GM19324 (cell line): ENCODE data around the gene KCNIP2.

Experiments
- ATAC-seq: cut with Tn5 transposase; IDR thresholded peaks from one replicate; pipeline ENCODE4 v1.9.1; 2021; ENCODE audit warnings: mild to moderate bottlenecking, moderate library complexity; ENCODE audit not compliant: unreplicated experiment, low FRiP score

KCNIP2 gene

GRCh38 chr10:101785801-101786200 lies 57.8 kb downstream of the KCNIP2 start:
- ATAC-seq = no peak

GRCh38 chr10:101784558-101784957 lies 59.0 kb downstream of the KCNIP2 start:
- no peak for ATAC-seq

- no peak for ATAC-seq
Observed at GRCh38 chr10:101783736-101784118, 59.9 kb downstream of the KCNIP2 start.

- peak; percentile 64 for ATAC-seq
Observed at GRCh38 chr10:101782811-101783735, 60.5 kb downstream of the KCNIP2 start, which contains the start of gene NPM3. Gene NPM3, minus strand, starts transcription at chr10:101783446. Its CDS starts 56 bp downstream, at chr10:101783390.

- ATAC-seq = no peak
Observed at GRCh38 chr10:101781984-101782810, 61.4 kb downstream of the KCNIP2 start.

- no peak for ATAC-seq
Observed at GRCh38 chr10:101781655-101781983, 62.0 kb downstream of the KCNIP2 start.

- no peak for ATAC-seq
Observed at GRCh38 chr10:101780818-101781654, 62.6 kb downstream of the KCNIP2 start.

- no peak for ATAC-seq
Observed at GRCh38 chr10:101780187-101780817, 63.3 kb downstream of the KCNIP2 start.

- no peak for ATAC-seq
Observed at GRCh38 chr10:101779544-101780186, 63.9 kb downstream of the KCNIP2 start.

GRCh38 chr10:101778781-101779543 lies 64.6 kb downstream of the KCNIP2 start:
- ATAC-seq = no peak

GRCh38 chr10:101778151-101778780 lies 65.3 kb downstream of the KCNIP2 start:
- ATAC-seq = no peak

GRCh38 chr10:101777619-101778145 lies 65.9 kb downstream of the KCNIP2 start:
- no peak for ATAC-seq

- ATAC-seq = no peak
Observed at GRCh38 chr10:101776161-101776817, 67.3 kb downstream of the KCNIP2 start.
